Loucy (cell line): ENCODE data around the gene PAX6.

Experiments
- H2AFZ ChIP-seq: fragments of 200-600 bp; sonication (generic); 2 replicates; pipeline ENCODE4 v1.6.0; 2016; ENCODE audit warnings: antibody characterized with exemption, mild to moderate bottlenecking, low read length, moderate library complexity
- H3F3A ChIP-seq: fragments of 200-600 bp; 2 replicates; pipeline ENCODE4 v1.6.0; 2016; ENCODE audit warnings: antibody characterized with exemption, low read depth, mild to moderate bottlenecking
- H3K27me3 ChIP-seq: fragments of 200-600 bp; sonication (generic); 2 replicates; pipeline ENCODE4 v1.6.1; 2014; ENCODE audit warnings: low read length, mild to moderate bottlenecking; ENCODE audit not compliant: insufficient read depth, poor library complexity, severe bottlenecking
- H3K36me3 ChIP-seq: fragments of 200-600 bp; sonication (generic); 2 replicates; pipeline ENCODE4 v1.6.1; 2016; ENCODE audit warnings: low read length; ENCODE audit not compliant: insufficient read depth
- H3K4me1 ChIP-seq: fragments of 200-600 bp; sonication (generic); 2 replicates; pipeline ENCODE4 v1.5.1; 2014; ENCODE audit warnings: low read length, mild to moderate bottlenecking; ENCODE audit not compliant: insufficient read depth, poor library complexity, severe bottlenecking
- H3K4me2 ChIP-seq: fragments of 200-600 bp; sonication (generic); 2 replicates; pipeline ENCODE4 v1.6.0; 2014; ENCODE audit warnings: antibody characterized with exemption, low read length, low read depth, mild to moderate bottlenecking; ENCODE audit not compliant: poor library complexity, severe bottlenecking
- H3K4me3 ChIP-seq: fragments of 200-600 bp; sonication (generic); 2 replicates; pipeline ENCODE4 v1.5.1; 2014; ENCODE audit warnings: low read length, mild to moderate bottlenecking, mixed read lengths; ENCODE audit not compliant: poor library complexity, severe bottlenecking
- H3K79me2 ChIP-seq: fragments of 200-600 bp; sonication (generic); 2 replicates; pipeline ENCODE4 v1.6.1; 2014; ENCODE audit warnings: low read length; ENCODE audit not compliant: insufficient read depth
- H3K9ac ChIP-seq: fragments of 200-600 bp; sonication (generic); 2 replicates; pipeline ENCODE4 v1.6.0; 2014; ENCODE audit warnings: mild to moderate bottlenecking, low read depth, low read length, moderate library complexity; ENCODE audit not compliant: poor library complexity, severe bottlenecking
- H3K9me2 ChIP-seq: fragments of 200-600 bp; sonication (generic); replicated peaks from 2 replicates; pipeline ENCODE4 v1.6.1; 2016; ENCODE audit warnings: low read depth, low read length, mixed read lengths
- H3K9me3 ChIP-seq: fragments of 200-600 bp; sonication (generic); 2 replicates; pipeline ENCODE4 v1.6.1; 2014; ENCODE audit warnings: mild to moderate bottlenecking, antibody characterized with exemption, low read length, low read depth; ENCODE audit not compliant: insufficient read depth
- H4K20me1 ChIP-seq: fragments of 200-600 bp; sonication (generic); 2 replicates; pipeline ENCODE4 v1.6.0; 2014; ENCODE audit warnings: antibody characterized with exemption, low read length, mild to moderate bottlenecking; ENCODE audit not compliant: insufficient read depth, poor library complexity, severe bottlenecking
- CTCF ChIP-seq: fragments of 200-600 bp; sonication (generic); conservative IDR thresholded peaks from 2 replicates; pipeline ENCODE4 v1.5.1; 2014; ENCODE audit warnings: mild to moderate bottlenecking, antibody characterized with exemption, low read length
- EZH2phosphoT487 ChIP-seq: fragments of 200-600 bp; IDR thresholded peaks from 2 replicates; pipeline ENCODE4 v1.6.1; 2018; ENCODE audit warnings: antibody characterized with exemption, mild to moderate bottlenecking, moderate library complexity, borderline replicate concordance

PAX6 gene

GRCh38 chr11:31807799-31808667, 3.1 kb downstream of the PAX6 start:
- Histone ChIP-seq H3K79me2 (no peaks in the 10 kb centered on the region), H3K4me3 (no peak overlapping the region), H3K4me1 (no peaks in the 10 kb centered on the region), H3K27me3 (no peaks in the 10 kb centered on the region), H4K20me1 (no peaks in the 10 kb centered on the region), H3K9me3 (no peaks in the 10 kb centered on the region), H3K9ac (no peak overlapping the region), H3K4me2 (no peak overlapping the region), H3K36me3 (no peaks in the 10 kb centered on the region), H2AFZ (no peak overlapping the region), H3F3A (no peaks in the 10 kb centered on the region), H3K9me2 (no peaks in the 10 kb centered on the region)
- TF ChIP-seq EZH2phosphoT487 = no peak
- TF ChIP-seq CTCF = no peak

GRCh38 chr11:31806928-31807798, 4.0 kb downstream of the PAX6 start:
- H3K9me2 ChIP-seq = no peaks in the 10 kb centered on the region

More at GRCh38 chr11:31806928-31807798, 4.0 kb downstream of the PAX6 start:
- Histone ChIP-seq H3F3A (no peaks in the 10 kb centered on the region), H4K20me1 (no peaks in the 10 kb centered on the region), H3K4me1 (no peaks in the 10 kb centered on the region), H3K9me3 (no peaks in the 10 kb centered on the region), H3K4me3 (no peak overlapping the region), H3K36me3 (no peaks in the 10 kb centered on the region), H3K9ac (no peak overlapping the region), H3K4me2 (no peak overlapping the region), H2AFZ (no peak overlapping the region), H3K27me3 (no peaks in the 10 kb centered on the region), H3K79me2 (no peaks in the 10 kb centered on the region)
- TF ChIP-seq CTCF (no peak), EZH2phosphoT487 (no peak)
